Measurements from ENCODE around the gene CROCC2.

Gene CROCC2

DNA sequence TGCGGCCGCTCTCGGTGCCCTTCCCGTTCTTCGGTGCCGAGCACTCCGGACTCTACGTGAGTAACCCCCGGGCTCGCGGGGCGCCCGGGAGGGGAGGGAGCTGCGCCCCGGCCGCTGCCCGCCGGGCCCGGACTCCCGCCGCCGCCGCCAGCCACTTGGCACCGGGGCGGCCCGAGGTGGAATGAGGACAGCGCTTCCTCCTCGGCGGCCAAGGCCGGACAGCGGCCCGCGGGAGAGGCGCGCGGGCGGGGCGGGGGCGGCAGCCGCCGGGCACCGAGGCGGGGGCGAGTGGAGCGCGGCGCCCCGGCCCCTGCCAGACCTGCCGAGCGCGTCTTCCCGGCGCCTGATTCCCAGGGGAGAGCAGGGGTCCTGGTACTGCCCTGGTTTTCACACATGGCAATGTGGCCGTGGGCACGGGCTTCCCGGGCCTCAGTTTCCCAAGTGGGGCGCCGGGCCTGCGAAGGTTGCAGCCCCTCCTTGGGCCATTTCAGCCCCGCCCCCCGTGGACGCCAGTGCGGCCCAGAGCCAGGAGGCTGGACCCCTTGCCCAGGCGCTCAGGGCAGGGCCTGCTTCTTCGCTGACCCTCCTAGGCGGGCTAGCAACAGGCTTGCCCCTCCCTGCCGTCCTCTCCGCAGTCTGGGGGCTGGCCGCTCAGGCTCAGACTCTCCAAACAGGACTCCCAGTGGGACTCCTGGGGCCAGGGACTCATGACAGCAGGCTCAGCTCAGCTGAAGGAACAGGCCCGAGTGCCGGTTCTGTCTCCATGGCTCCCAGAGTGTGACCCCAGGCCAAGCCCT is 93.1 kb downstream of the CROCC2 start:
- no peak for TF ChIP-seq CTCF (IDR thresholded peaks at IDR 0.05)
- Histone ChIP-seq H3K79me2 (no peaks in the 10 kb centered on the region), H3K9me3 (ENCODE audit: control insufficient read depth, low read length) (no peaks in the 10 kb centered on the region), H3K36me3 (ENCODE audit: control insufficient read depth, insufficient read depth, low read length) (no peaks in the 10 kb centered on the region), H2AFZ (peak overlapping the region; percentile 58), H3K4me2 (ENCODE audit: low read length) (peak overlapping the region; percentile 53), H3K27ac (no peak overlapping the region), H3K4me1 (peaks cover 41% of the 10 kb centered on the region), H3K4me3 (ENCODE audit: low read depth, low read length) (peak overlapping the region; percentile 29), H3K9ac (no peak overlapping the region), H3K27me3 (ENCODE audit: control insufficient read depth, insufficient read depth, low read length) (no peaks in the 10 kb centered on the region)

DNA sequence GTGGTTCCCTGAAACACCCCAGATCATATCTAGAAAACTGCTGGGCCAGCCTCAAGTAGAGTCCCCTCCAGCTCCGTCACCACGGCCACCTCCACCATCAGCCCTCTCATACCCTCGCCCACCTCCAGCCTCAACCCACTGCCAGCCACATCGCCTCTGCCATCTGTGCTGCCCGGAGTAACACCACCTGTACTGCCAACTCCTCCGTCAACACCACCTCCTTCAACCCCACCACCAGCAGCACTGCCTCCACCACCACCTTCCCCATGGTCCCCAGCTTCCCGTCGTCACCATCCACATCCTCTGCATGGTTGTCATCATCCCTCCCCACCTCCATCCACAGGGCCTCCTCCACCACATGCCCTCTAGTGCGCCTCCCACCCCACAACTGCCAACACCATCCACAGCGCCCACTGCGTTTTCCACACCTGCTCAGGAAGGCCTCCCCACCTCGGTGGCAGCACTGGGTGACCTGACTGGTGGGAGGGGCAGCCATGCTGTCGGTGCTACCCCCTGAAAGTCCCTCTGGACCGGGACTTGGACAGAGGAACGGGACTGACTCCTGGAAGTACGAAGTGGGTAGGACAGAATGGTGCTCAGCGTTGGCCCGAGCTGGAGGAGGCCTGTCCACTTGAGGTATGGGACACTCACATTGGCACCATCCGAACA is 93.9 kb downstream of the CROCC2 start:
- no peak for TF ChIP-seq CTCF (IDR thresholded peaks at IDR 0.05)
- H3K27ac ChIP-seq, result no peak overlapping the region

DNA sequence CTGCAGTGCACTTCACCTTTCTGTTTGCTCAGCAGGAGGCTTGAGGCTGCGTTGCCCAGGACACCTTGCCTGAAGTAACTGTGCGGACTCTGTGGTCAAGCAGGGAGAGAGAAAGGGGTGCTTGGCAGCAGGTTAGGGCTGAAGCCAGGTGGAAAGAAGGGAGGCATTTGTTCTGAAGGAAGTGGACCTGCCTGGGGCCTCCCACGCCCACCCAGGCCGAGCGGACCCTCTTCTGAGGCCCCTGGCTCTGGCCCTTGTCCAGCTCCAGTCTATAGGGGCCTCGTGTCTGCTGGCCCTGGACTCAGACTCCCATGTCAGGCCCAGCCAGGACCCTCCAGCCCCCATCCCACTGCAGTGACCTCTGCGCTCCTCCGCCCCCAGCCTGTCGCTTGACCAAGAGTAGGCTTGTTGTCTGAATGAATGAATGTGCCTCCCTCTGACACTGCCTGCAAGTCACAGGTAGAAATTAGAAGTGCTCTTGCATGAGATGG is 94.7 kb downstream of the CROCC2 start:
- Histone ChIP-seq H3K4me3 (ENCODE audit: low read depth, low read length) (no peak overlapping the region), H2AFZ (no peak overlapping the region), H3K27me3 (ENCODE audit: control insufficient read depth, insufficient read depth, low read length) (no peaks in the 10 kb centered on the region), H3K9me3 (ENCODE audit: control insufficient read depth, low read length) (no peaks in the 10 kb centered on the region), H3K4me2 (ENCODE audit: low read length) (no peak overlapping the region), H3K27ac (no peak overlapping the region), H3K9ac (no peak overlapping the region), H3K79me2 (no peaks in the 10 kb centered on the region), H3K36me3 (ENCODE audit: control insufficient read depth, insufficient read depth, low read length) (no peaks in the 10 kb centered on the region), H3K4me1 (peaks cover 25% of the 10 kb centered on the region)
- no peak for TF ChIP-seq CTCF (IDR thresholded peaks at IDR 0.05)

More for the DNA sequence above, 93.9 kb downstream of the CROCC2 start:
- H3K27me3 ChIP-seq (ENCODE audit: control insufficient read depth, insufficient read depth, low read length), result no peaks in the 10 kb centered on the region
- H3K9me3 ChIP-seq (ENCODE audit: control insufficient read depth, low read length), result no peaks in the 10 kb centered on the region
- H2AFZ ChIP-seq, result no peak overlapping the region
- no peak overlapping the region for H3K4me3 ChIP-seq (ENCODE audit: low read depth, low read length)
- H3K4me1 ChIP-seq, result peaks cover 33% of the 10 kb centered on the region
- no peak overlapping the region for H3K9ac ChIP-seq
- peak overlapping the region; percentile 53 for H3K4me2 ChIP-seq (ENCODE audit: low read length)
- H3K79me2 ChIP-seq, result no peaks in the 10 kb centered on the region
- H3K36me3 ChIP-seq (ENCODE audit: control insufficient read depth, insufficient read depth, low read length), result no peaks in the 10 kb centered on the region

GRCh38 chr2:241001413-241002274 is 95.5 kb downstream of the CROCC2 start:
- Histone ChIP-seq H2AFZ (no peak overlapping the region), H3K9ac (no peak overlapping the region), H3K27me3 (ENCODE audit: control insufficient read depth, insufficient read depth, low read length) (no peaks in the 10 kb centered on the region), H3K79me2 (no peaks in the 10 kb centered on the region), H3K27ac (no peak overlapping the region), H3K4me3 (ENCODE audit: low read depth, low read length) (no peak overlapping the region), H3K36me3 (ENCODE audit: control insufficient read depth, insufficient read depth, low read length) (no peaks in the 10 kb centered on the region), H3K4me1 (peaks cover 19% of the 10 kb centered on the region), H3K9me3 (ENCODE audit: control insufficient read depth, low read length) (no peaks in the 10 kb centered on the region), H3K4me2 (ENCODE audit: low read length) (no peak overlapping the region)
- no peak for TF ChIP-seq CTCF (IDR thresholded peaks at IDR 0.05)

Data from parathyroid adenoma (tissue), 2 donors.